Activated naive CD4-positive, alpha-beta T cell treated with anti-CD3 and anti-CD28 coated beads, Interleukin-2, amount 50 U/mL, for 16 hours (primary cell): ENCODE measurements around the gene GHR.

ENCODE experiments used
- DNase-seq: peaks from one replicate; pipeline ENCODE4 v3.0.0-alpha.2; 2020

The GHR gene

DNA sequence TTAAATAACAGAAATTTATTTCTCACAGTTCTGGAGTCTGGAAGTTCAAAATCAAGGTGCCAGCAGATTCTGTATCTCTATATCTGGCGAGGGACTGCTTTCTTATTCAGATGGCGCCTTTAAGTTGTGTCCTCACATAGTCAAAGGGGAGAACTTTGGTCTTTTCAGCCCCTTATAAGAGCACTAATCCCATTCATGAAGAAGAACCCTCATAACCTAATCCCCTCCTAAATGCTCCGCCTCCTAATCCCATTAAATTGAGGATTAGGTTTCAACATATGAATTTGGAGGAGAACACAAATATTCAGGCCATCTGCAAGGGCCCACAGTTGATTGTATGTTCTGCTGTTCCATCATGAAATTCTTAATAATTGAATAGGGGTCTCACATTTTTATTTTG, 322.6 kb downstream of the GHR start:
- no peak for DNase-seq

DNA sequence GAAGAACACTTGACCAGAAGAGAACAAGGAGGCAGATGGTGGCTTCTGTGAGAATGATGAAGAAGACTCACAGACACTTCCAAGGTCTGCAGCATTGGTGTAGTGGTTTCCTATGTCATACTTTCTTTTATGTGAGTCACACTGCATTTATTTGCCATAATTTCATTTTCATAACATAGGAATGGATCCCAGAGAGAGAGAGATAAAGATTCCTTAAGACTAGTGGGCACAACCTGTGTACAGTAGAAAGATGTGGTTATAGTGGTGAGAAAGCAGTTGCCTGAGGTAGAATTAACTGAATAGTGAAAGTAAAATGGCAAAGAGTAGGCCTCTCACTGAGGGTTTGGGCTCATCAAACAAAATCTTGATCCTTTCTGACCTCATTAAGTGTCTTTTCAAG, 325.8 kb downstream of the GHR start:
- DNase-seq: no peak

GRCh38 chr5:42750507-42750906, 327.3 kb downstream of the GHR start:
- DNase-seq: no peak

GRCh38 chr5:42751044-42751443, 327.8 kb downstream of the GHR start:
- no peak for DNase-seq

GRCh38 chr5:42753099-42753498, 329.9 kb downstream of the GHR start:
- no peak for DNase-seq

DNA sequence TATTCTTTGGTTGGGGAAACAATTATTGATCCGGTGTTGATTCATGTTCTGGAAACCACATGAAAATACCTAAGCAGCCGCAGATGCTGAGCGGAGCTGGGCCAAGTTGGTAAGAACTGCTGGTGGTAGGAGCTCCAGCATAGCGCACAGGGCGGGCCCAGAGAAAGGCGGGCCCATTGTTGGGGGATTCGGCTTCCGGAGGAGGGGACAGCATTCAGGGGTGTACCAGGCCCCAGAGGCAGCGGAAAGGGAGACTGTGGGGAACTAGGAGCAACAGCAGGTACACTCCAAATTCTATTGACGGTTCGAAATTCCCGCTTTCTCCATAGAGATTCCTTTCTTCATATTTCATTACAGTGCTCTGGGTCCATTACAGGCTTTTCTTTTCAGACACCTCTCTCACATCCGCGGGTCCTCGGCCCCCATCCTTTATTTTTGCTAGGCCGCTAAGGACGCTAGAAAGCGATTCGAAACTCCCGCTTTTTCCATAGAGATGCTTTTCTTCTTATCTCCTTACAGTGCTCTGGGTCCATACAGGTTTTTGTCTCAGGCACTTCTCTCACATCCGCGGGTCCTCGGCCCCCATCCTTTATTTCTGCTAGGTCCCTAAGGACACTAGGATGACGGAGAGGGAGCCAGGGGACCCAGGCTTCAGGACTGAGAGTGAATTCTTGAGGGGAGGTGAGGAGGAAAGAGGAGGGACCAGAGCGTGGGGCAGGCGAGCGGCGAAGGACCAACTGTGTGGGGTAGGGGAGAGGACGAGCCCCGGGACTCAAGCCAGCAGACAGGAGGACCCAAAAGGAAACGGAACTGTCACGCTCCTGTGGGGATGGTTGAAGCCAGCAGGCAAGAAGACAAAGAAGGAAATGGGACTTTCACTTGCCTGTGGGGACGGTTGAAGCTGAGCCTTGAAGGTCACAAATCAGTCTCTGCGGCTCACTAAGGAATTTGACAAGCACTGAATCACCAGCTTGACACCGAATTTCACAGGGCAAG, 333.7 kb downstream of the GHR start, which contains the start of gene CCDC152:
Gene CCDC152 (plus strand): TSS at position 213 of the 996 bp plus-strand sequence. CDS start 2,304 bp downstream, outside the sequence.
- peak; percentile 67 for DNase-seq

DNA sequence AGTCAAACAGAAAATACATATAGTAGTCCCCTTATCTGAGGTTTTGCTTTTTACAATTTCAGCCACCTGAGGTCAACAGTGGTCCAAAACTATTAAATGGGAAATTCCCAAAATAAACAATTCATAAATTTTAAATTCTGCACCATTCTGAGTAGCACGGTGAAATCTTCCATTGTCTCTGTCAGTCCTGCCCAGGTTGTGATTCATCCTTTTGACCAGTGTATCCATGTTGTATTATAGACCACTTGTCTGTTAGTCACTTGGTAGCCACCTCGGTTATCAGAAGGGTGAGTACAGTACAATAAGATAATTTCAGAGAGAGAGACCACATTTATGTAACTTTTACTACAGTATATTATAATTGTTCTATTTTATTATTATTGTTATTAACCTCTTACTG, 336.2 kb downstream of the GHR start:
- no peak for DNase-seq

GRCh38 chr5:42760426-42760825, 337.2 kb downstream of the GHR start:
- no peak for DNase-seq

DNA sequence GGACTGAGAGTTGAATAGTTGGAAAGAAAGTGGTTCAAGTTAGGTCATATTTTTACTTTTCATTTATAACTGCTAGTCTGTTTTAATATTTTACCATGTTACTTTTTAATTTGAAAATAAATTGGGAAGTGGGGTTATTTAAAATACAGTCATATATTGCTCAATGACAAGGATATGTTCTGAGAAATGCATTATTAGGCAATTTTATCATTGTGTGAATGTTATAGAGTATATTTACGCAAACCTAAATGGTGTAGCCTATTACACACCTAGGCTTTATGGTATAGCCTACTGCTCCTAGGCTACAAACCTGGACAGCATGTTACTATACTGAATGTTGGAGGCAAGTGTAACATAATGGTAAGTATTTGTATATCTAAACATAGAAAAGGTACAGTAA, 338.6 kb downstream of the GHR start:
- DNase-seq: no peak

- no peak for DNase-seq
These were observed 344.4 kb downstream of the GHR start for GRCh38 chr5:42767491-42768105.

DNA sequence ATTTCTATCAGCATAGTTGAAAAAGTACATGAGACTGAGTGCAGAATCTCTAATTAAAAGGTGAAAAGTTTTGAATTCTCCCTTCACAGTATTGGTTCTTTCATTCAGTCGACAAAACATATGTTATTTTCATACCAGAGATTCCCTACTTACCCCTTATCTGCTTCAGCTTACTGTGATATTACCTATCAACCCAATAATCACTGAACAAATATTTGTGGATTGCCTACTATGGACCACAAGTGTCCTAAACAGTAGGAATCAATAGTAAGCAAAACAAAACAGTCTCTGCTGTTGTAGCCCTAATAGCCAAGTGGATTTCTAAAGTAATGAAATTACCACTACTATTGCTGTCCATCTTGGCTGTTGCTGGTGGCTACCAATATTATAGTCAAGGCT, 344.9 kb downstream of the GHR start:
- DNase-seq: no peak

DNA sequence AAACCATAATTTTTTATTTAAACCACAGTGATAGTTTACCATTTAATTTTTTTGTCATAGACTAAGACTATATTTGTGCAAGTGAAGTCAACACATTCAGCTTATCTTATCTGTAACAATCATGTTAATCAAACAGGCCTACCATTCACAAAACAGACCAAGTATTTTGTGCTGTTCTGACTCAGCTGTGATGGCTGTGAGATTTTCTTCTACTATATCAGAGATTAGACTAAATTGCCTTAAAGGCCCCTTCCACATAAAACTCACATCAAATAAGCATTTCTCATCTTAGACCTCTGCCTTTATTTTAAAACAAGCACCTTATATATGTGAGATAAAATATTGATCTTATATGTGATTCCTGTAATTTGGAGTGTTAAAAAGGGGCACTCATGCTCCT, 346.8 kb downstream of the GHR start:
- DNase-seq: no peak
